ENCODE results near the gene FERMT3. TPM values are rescaled to one million over a fixed set of nuclear protein-coding genes. Genes with fewer than 3 reads are reported as not detected.

Gene FERMT3
- total and polyA plus RNA-seq, 2 of the 13 experiments (the other 11 are each of a cell fraction or from before 2014, with no cell fraction given), result 0.29 TPM; not detected in 1

DNA sequence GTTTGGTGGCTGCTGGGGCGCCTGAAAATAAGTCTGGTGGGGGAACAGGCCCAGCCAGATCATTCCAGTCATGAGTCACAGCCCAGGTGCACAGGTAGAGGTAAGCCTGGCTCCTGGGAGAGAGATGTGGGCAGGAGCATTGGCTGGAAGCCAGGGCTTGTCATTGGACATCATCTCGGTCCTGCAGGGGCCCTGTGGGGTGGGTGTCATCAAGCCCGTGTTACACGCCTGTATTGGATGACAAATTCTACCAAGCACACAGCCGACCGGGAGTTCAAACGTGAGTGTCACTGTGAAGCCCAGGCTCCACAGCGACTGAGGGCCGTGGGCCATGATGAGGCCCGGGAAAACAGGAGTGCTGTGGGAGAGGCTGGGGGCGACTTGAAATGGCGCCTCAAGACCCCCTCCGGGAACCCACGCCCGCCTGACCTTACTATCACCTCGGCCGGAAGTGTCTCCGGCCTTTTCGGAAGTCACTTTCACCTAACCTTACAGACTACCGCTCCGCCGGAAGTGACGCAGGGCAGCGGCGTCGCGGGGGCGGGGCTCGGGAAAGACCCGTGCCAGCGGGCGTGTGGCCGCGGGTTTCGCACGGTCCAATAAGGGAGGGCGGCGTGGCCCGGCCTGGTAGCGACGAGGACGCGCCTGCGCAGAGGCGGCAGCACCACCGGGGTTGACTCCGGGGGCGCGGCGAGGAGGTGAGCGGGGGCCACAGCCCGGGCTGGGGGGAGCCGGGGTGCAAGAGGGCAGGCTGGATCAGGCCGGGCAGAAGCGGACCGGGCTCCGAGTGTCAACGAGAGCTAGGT, 34.1 kb downstream of the FERMT3 start, which contains the start of gene FKBP2 (continued):
- TF ChIP-seq ZNF547 (CRISPR knock-in tag; IDR thresholded peaks at IDR 0.05) (no peak), GATAD1 (CRISPR knock-in tag; IDR thresholded peaks at IDR 0.05) (peak; percentile 87), RBM22 (optimal IDR thresholded peaks at IDR 0.05; ENCODE audit: low read length) (peak; percentile 74), MED8 (CRISPR knock-in tag; IDR thresholded peaks at IDR 0.05; ENCODE audit: insufficient replicate concordance) (peak; percentile 48), ZNF407 (CRISPR knock-in tag; IDR thresholded peaks at IDR 0.05; ENCODE audit: not compliant biosample characterization) (peak; percentile 66), ZBTB21 (CRISPR knock-in tag; IDR thresholded peaks at IDR 0.05) (0 out of 2 replicates have a peak, but pooled peaks have one; percentile 8), ADNP (CRISPR knock-in tag; IDR thresholded peaks at IDR 0.05) (no peak), CBX1 (IDR thresholded peaks at IDR 0.05; ENCODE audit: low read depth) (peak; percentile 49), ZBTB37 (CRISPR knock-in tag; IDR thresholded peaks at IDR 0.05) (no peak), REPIN1 (CRISPR knock-in tag; IDR thresholded peaks at IDR 0.05; ENCODE audit: borderline replicate concordance, low read depth) (peak; percentile 18; the same call in 1 of the 2 replicates), GFI1 (CRISPR knock-in tag; IDR thresholded peaks at IDR 0.05; ENCODE audit: borderline replicate concordance) (no peak), RAD21 (CRISPR knock-in tag; IDR thresholded peaks at IDR 0.05) (no peak), JUND (CRISPR knock-in tag; IDR thresholded peaks at IDR 0.05) (no peak; the same call in 1 of the 2 replicates), NR2C2 (CRISPR knock-in tag; IDR thresholded peaks at IDR 0.05; ENCODE audit: borderline replicate concordance) (peak; percentile 90), TCF7L2 (IDR thresholded peaks at IDR 0.05; ENCODE audit: low read depth, low read length) (no peak)
- TF ChIP-seq, protein P1, sequence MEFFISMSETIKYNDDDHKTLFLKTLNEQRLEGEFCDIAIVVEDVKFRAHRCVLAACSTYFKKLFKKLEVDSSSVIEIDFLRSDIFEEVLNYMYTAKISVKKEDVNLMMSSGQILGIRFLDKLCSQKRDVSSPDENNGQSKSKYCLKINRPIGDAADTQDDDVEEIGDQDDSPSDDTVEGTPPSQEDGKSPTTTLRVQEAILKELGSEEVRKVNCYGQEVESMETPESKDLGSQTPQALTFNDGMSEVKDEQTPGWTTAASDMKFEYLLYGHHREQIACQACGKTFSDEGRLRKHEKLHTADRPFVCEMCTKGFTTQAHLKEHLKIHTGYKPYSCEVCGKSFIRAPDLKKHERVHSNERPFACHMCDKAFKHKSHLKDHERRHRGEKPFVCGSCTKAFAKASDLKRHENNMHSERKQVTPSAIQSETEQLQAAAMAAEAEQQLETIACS (CRISPR knock-in tag; IDR thresholded peaks at IDR 0.05), result 0 out of 2 replicates have a peak, but pooled peaks have one; percentile 16
- TF ChIP-seq, protein P2, sequence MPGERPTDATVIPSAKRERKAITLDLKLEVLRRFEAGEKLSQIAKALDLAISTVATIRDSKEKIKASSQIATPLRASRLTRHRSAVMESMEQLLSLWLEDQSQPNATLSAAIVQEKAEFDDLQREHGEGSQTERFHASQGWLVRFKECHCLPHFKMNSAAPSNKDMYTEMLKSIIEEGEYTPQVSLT (CRISPR knock-in tag; IDR thresholded peaks at IDR 0.05; ENCODE audit: borderline replicate concordance, low read depth), result peak; percentile 68; the same call in 1 of the 2 replicates
